ENCODE data around the gene AGR3.

AGR3 gene

GRCh38 chr7:16913643-16914042, 31.9 kb upstream of the AGR3 start:
- TF ChIP-seq EZH2phosphoT487 (conservative IDR thresholded peaks at IDR 0.05; ENCODE audit: low read length) (no peak), CTCF (IDR thresholded peaks at IDR 0.05; ENCODE audit: insufficient read depth, low read length, poor library complexity, severe bottlenecking) (no peak)
- no peaks in the 10 kb centered on the region for H3K27me3 ChIP-seq (ENCODE audit: low read length)
- no peak overlapping the region for H3K27ac ChIP-seq (ENCODE audit: low read depth, low read length)
- no peaks in the 10 kb centered on the region for H4K20me1 ChIP-seq (ENCODE audit: low read depth, low read length)
- no peaks in the 10 kb centered on the region for H3F3A ChIP-seq (ENCODE audit: insufficient read depth)
- H2AFZ ChIP-seq (ENCODE audit: low read depth, low read length, severe bottlenecking), result no peak overlapping the region
- H3K79me2 ChIP-seq (ENCODE audit: insufficient read depth, low read length), result no peaks in the 10 kb centered on the region
- H3K9me2 ChIP-seq (replicated peaks; ENCODE audit: insufficient read depth, low read length), result no peaks in the 10 kb centered on the region
- H3K4me2 ChIP-seq (ENCODE audit: low read depth, low read length, poor library complexity, severe bottlenecking), result no peak overlapping the region
- no peak overlapping the region for H3K9ac ChIP-seq (ENCODE audit: low read length)
- no peak overlapping the region for H3K4me3 ChIP-seq (ENCODE audit: insufficient read depth, low read length, poor library complexity, severe bottlenecking)
- no peaks in the 10 kb centered on the region for H3K36me3 ChIP-seq (ENCODE audit: low read length)
- H3K9me3 ChIP-seq (ENCODE audit: insufficient read depth, low read length), result no peaks in the 10 kb centered on the region

- Histone ChIP-seq H2AFZ (ENCODE audit: low read depth, low read length, severe bottlenecking) (no peak overlapping the region), H3F3A (ENCODE audit: insufficient read depth) (no peaks in the 10 kb centered on the region), H3K27ac (ENCODE audit: low read depth, low read length) (no peak overlapping the region), H3K36me3 (ENCODE audit: low read length) (no peaks in the 10 kb centered on the region), H3K79me2 (ENCODE audit: insufficient read depth, low read length) (no peaks in the 10 kb centered on the region), H3K27me3 (ENCODE audit: low read length) (no peaks in the 10 kb centered on the region), H4K20me1 (ENCODE audit: low read depth, low read length) (no peaks in the 10 kb centered on the region), H3K9me2 (replicated peaks; ENCODE audit: insufficient read depth, low read length) (no peaks in the 10 kb centered on the region), H3K4me3 (ENCODE audit: insufficient read depth, low read length, poor library complexity, severe bottlenecking) (no peak overlapping the region), H3K4me2 (ENCODE audit: low read depth, low read length, poor library complexity, severe bottlenecking) (no peak overlapping the region), H3K9ac (ENCODE audit: low read length) (no peak overlapping the region), H3K9me3 (ENCODE audit: insufficient read depth, low read length) (no peaks in the 10 kb centered on the region)
- TF ChIP-seq EZH2phosphoT487 (conservative IDR thresholded peaks at IDR 0.05; ENCODE audit: low read length) (no peak), CTCF (IDR thresholded peaks at IDR 0.05; ENCODE audit: insufficient read depth, low read length, poor library complexity, severe bottlenecking) (no peak)
These were observed 30.8 kb upstream of the AGR3 start for GRCh38 chr7:16912540-16912939.

GRCh38 chr7:16908561-16908960, 26.8 kb upstream of the AGR3 start:
- H3K27me3 ChIP-seq (ENCODE audit: low read length), result no peaks in the 10 kb centered on the region
- H3K9ac ChIP-seq (ENCODE audit: low read length), result no peak overlapping the region
- TF ChIP-seq CTCF (IDR thresholded peaks at IDR 0.05; ENCODE audit: insufficient read depth, low read length, poor library complexity, severe bottlenecking), result no peak
- no peaks in the 10 kb centered on the region for H3K79me2 ChIP-seq (ENCODE audit: insufficient read depth, low read length)
- no peak overlapping the region for H3K27ac ChIP-seq (ENCODE audit: low read depth, low read length)
- no peak overlapping the region for H3K4me2 ChIP-seq (ENCODE audit: low read depth, low read length, poor library complexity, severe bottlenecking)
- no peaks in the 10 kb centered on the region for H3K36me3 ChIP-seq (ENCODE audit: low read length)
- H3K4me3 ChIP-seq (ENCODE audit: insufficient read depth, low read length, poor library complexity, severe bottlenecking), result no peak overlapping the region
- no peaks in the 10 kb centered on the region for H3K9me3 ChIP-seq (ENCODE audit: insufficient read depth, low read length)
- no peak overlapping the region for H2AFZ ChIP-seq (ENCODE audit: low read depth, low read length, severe bottlenecking)
- H4K20me1 ChIP-seq (ENCODE audit: low read depth, low read length), result no peaks in the 10 kb centered on the region
- H3K9me2 ChIP-seq (replicated peaks; ENCODE audit: insufficient read depth, low read length), result no peaks in the 10 kb centered on the region
- H3F3A ChIP-seq (ENCODE audit: insufficient read depth), result no peaks in the 10 kb centered on the region

Measured in SU-DHL-6 (cell line).